Right atrium auricular region (tissue), 2 donors: ENCODE results near the gene MMP14. TPM values are rescaled to one million over a fixed set of nuclear protein-coding genes. Genes with fewer than 3 reads are reported as not detected.
"Not testable (repeated sequence)": the region's sequence is repeated elsewhere in the genome, so short reads cannot be mapped to it uniquely, and the experiment has no call there.

Experiments used
- DNase-seq: peaks from one replicate; pipeline ENCODE4 v3.0.0-alpha.2; 2019; ENCODE audit warnings: low spot score
- H3K27ac ChIP-seq, 2 donors: fragments of 200-600 bp; sonication (generic); 1 replicate in 1 of 2; 2 replicates in 1 of 2; pipeline ENCODE4 v1.5.1; 2016 to 2019
- H3K27me3 ChIP-seq, 2 donors: fragments of 200-600 bp; sonication (generic); one replicate each; pipeline versions ENCODE4 v1.5.1 to v1.6.0; 2017 to 2019
- H3K36me3 ChIP-seq: fragments of 200-600 bp; sonication (generic); one replicate; pipeline ENCODE4 v1.5.1; 2016
- H3K4me1 ChIP-seq, 2 donors: fragments of 200-600 bp; sonication (generic); one replicate each; pipeline versions ENCODE4 v1.5.1 to v1.6.0; 2017 to 2019
- H3K4me3 ChIP-seq, 2 donors: fragments of 200-600 bp; sonication (generic); 1 replicate in 1 of 2; 2 replicates in 1 of 2; pipeline ENCODE4 v1.5.1; 2017 to 2019; ENCODE audit warnings: mild to moderate bottlenecking in 1 of 2, moderate library complexity in 1 of 2
- H3K9me3 ChIP-seq, 2 donors: fragments of 200-600 bp; sonication (generic); one replicate each; pipeline ENCODE4 v1.5.1; 2019
- CTCF ChIP-seq, 2 donors: fragments of 200-600 bp; sonication (generic); IDR thresholded peaks; one replicate each; pipeline ENCODE4 v1.5.1; 2019; ENCODE audit warnings: antibody characterized with exemption in 2 of 2
- total RNA-seq, 2 donors: library from RNA; depleted of rRNA; stranded (reverse); fragments of >200 nt; gene quantifications; one replicate each; pipeline ENCODE4 v1.1.0, GENCODE V29; 2016

MMP14 gene
- total RNA-seq, 2 donors from 2014 or later: 29.1 to 58.0 TPM

GRCh38 chr14:22801716-22802115 is 34.7 kb upstream of the MMP14 start:
- no peak for DNase-seq
- H3K27ac ChIP-seq: no peak overlapping the region
- H3K27me3 ChIP-seq: no peaks in the 10 kb centered on the region
- no peak overlapping the region for H3K4me3 ChIP-seq
- H3K9me3 ChIP-seq: no peaks in the 10 kb centered on the region
- H3K36me3 ChIP-seq: no peaks in the 10 kb centered on the region
- no peak for TF ChIP-seq CTCF (IDR thresholded peaks at IDR 0.05)
- H3K4me1 ChIP-seq: no peaks in the 10 kb centered on the region

GRCh38 chr14:22802860-22803686 is 33.3 kb upstream of the MMP14 start:
- no peaks in the 10 kb centered on the region for H3K9me3 ChIP-seq
- TF ChIP-seq CTCF (IDR thresholded peaks at IDR 0.05): no peak
- no peaks in the 10 kb centered on the region for H3K4me1 ChIP-seq

GRCh38 chr14:22803687-22803974 is 32.8 kb upstream of the MMP14 start:
- Histone ChIP-seq H3K27me3 (no peaks in the 10 kb centered on the region), H3K4me1 (no peaks in the 10 kb centered on the region), H3K36me3 (no peaks in the 10 kb centered on the region), H3K9me3 (no peaks in the 10 kb centered on the region), H3K27ac (no peak overlapping the region), H3K4me3 (no peak overlapping the region)
- no peak for DNase-seq
- no peak for TF ChIP-seq CTCF (IDR thresholded peaks at IDR 0.05)

More at GRCh38 chr14:22802860-22803686, 33.3 kb upstream of the MMP14 start:
- Histone ChIP-seq H3K27ac (no peak overlapping the region), H3K27me3 (no peaks in the 10 kb centered on the region), H3K4me3 (no peak overlapping the region), H3K36me3 (no peaks in the 10 kb centered on the region)
- no peak for DNase-seq

- H3K27ac ChIP-seq, H3K4me3 ChIP-seq, H3K4me1 ChIP-seq: not testable (repeated sequence)
Observed at GRCh38 chr14:22805235-22805634, 31.1 kb upstream of the MMP14 start.

GRCh38 chr14:22807432-22808087 is 28.8 kb upstream of the MMP14 start:
- Histone ChIP-seq H3K36me3 (no peaks in the 10 kb centered on the region), H3K9me3 (no peaks in the 10 kb centered on the region), H3K4me3 (no peak overlapping the region), H3K27me3 (no peaks in the 10 kb centered on the region), H3K4me1 (no peaks in the 10 kb centered on the region), H3K27ac (no peak overlapping the region)
- no peak for TF ChIP-seq CTCF (IDR thresholded peaks at IDR 0.05)
- no peak for DNase-seq

More at GRCh38 chr14:22805235-22805634, 31.1 kb upstream of the MMP14 start:
- H3K36me3 ChIP-seq, H3K27me3 ChIP-seq, DNase-seq, H3K9me3 ChIP-seq: not testable (repeated sequence)

- Histone ChIP-seq H3K36me3 (no peaks in the 10 kb centered on the region), H3K4me1 (no peaks in the 10 kb centered on the region), H3K27me3 (no peaks in the 10 kb centered on the region), H3K9me3 (no peaks in the 10 kb centered on the region), H3K27ac (no peak overlapping the region), H3K4me3 (no peak overlapping the region)
- no peak for DNase-seq
- TF ChIP-seq CTCF (IDR thresholded peaks at IDR 0.05): no peak
Observed at GRCh38 chr14:22808388-22809209, 27.8 kb upstream of the MMP14 start.
